Keratinocyte (primary cell): ENCODE measurements around the gene DCDC2C. TPM values are rescaled to one million over a fixed set of nuclear protein-coding genes. Genes with fewer than 3 reads are reported as not detected.
"Not testable (repeated sequence)": the region's sequence is repeated elsewhere in the genome, so short reads cannot be mapped to it uniquely, and the experiment has no call there.

Experiments used
- DNase-seq: peaks from one replicate; pipeline ENCODE4 v3.0.0-alpha.2; 2011; ENCODE audit warnings: low read depth, missing footprints, low spot score
- FAIRE-seq: peaks from 2 replicates; lab custom pipeline; 2011; peaks lifted over from hg19 to GRCh38; lab: Jason Lieb, UNC
- H2AFZ ChIP-seq: 2 replicates; pipeline ENCODE4 v1.6.0; 2012; ENCODE audit warnings: low read length, control low read depth, inconsistent platforms; ENCODE audit not compliant: control insufficient read depth
- H3K27ac ChIP-seq: 2 replicates; pipeline ENCODE4 v1.5.1; 2011; ENCODE audit warnings: low read length; ENCODE audit not compliant: control insufficient read depth, insufficient read depth
- H3K27me3 ChIP-seq: 3 replicates; pipeline ENCODE4 v1.6.0; 2011; ENCODE audit warnings: low read length; ENCODE audit not compliant: control insufficient read depth, insufficient read depth; ENCODE audit errors: extremely low read depth
- H3K36me3 ChIP-seq, 2 experiments: 2 replicates in 1 of 2; 3 replicates in 1 of 2; pipeline ENCODE4 v1.5.1; 2011; ENCODE audit warnings: low read length in 2 of 2, mild to moderate bottlenecking in 1 of 2; ENCODE audit not compliant: control insufficient read depth in 2 of 2, insufficient read depth in 2 of 2; ENCODE audit errors: extremely low read depth in 1 of 2
- H3K4me1 ChIP-seq: 3 replicates; pipeline ENCODE4 v1.5.1; 2011; ENCODE audit warnings: low read length; ENCODE audit not compliant: control insufficient read depth, insufficient read depth; ENCODE audit errors: extremely low read depth
- H3K4me2 ChIP-seq: 3 replicates; pipeline ENCODE4 v1.6.0; 2011; ENCODE audit warnings: low read depth, low read length; ENCODE audit not compliant: control insufficient read depth, insufficient read depth; ENCODE audit errors: extremely low read depth
- H3K4me3 ChIP-seq, 3 experiments: fragments of 200-600 bp in 1 of 3; sonication (generic) in 1 of 3; 2 replicates in 2 of 3; 3 replicates in 1 of 3; pipeline ENCODE4 v1.5.1; 2011 to 2016; ENCODE audit warnings: low read length in 3 of 3, mild to moderate bottlenecking in 3 of 3, control low read depth in 2 of 3, inconsistent platforms in 1 of 3, low read depth in 1 of 3, mixed read lengths in 1 of 3, mixed run types in 1 of 3, moderate library complexity in 1 of 3; ENCODE audit not compliant: control insufficient read depth in 2 of 3, insufficient read depth in 2 of 3; ENCODE audit errors: extremely low read depth in 1 of 3
- H3K79me2 ChIP-seq: 2 replicates; pipeline ENCODE4 v1.6.0; 2012; ENCODE audit warnings: low read length; ENCODE audit not compliant: control insufficient read depth, insufficient read depth
- H3K9ac ChIP-seq: 3 replicates; pipeline ENCODE4 v1.6.0; 2011; ENCODE audit warnings: low read length; ENCODE audit not compliant: control insufficient read depth, insufficient read depth; ENCODE audit errors: extremely low read depth
- H3K9me1 ChIP-seq: 3 replicates; pipeline ENCODE4 v1.6.0; 2011; ENCODE audit warnings: low read length; ENCODE audit not compliant: control insufficient read depth, insufficient read depth; ENCODE audit errors: extremely low read depth
- H3K9me3 ChIP-seq: 2 replicates; pipeline ENCODE4 v1.5.1; 2012; ENCODE audit warnings: low read depth, low read length; ENCODE audit not compliant: control insufficient read depth
- H4K20me1 ChIP-seq: 3 replicates; pipeline ENCODE4 v1.6.0; 2011; ENCODE audit warnings: low read length; ENCODE audit not compliant: control insufficient read depth, insufficient read depth; ENCODE audit errors: extremely low read depth
- CTCF ChIP-seq, 3 experiments: IDR thresholded peaks in 1 of 3; conservative IDR thresholded peaks in 1 of 3; optimal IDR thresholded peaks in 1 of 3; 2 replicates in 2 of 3; 3 replicates in 1 of 3; pipeline versions ENCODE3 to v1.5.1; 2011; ENCODE audit warnings: low read length in 3 of 3, mild to moderate bottlenecking in 3 of 3, moderate library complexity in 2 of 3, control low read depth in 1 of 3, inconsistent platforms in 1 of 3; ENCODE audit not compliant: insufficient read depth in 2 of 3; ENCODE audit errors: extremely low read depth in 1 of 3
- EZH2 ChIP-seq: IDR thresholded peaks from one replicate; pipeline ENCODE4 v1.6.1; 2012; ENCODE audit warnings: inconsistent platforms, mild to moderate bottlenecking, low read length, moderate library complexity
- dilution Hi-C: fragments of 300-500 bp; cut with MboI; formaldehyde crosslinking; loops from one replicate; pipeline ENCODE4 v1.7.0; 2020; ENCODE audit warnings: low sequenced_read_pairs; ENCODE audit not compliant: extremely low pct_ligation_motif_present
- polyA plus RNA-seq, 5 experiments: library from polyadenylated mRNA; depleted of rRNA in 3 of 5; stranded (reverse) in 3 of 5; stranded (forward) in 1 of 5; unstranded in 1 of 5; fragments of >200 nt; gene quantifications; 1 replicate in 1 of 5; 2 replicates in 3 of 5; 3 replicates in 1 of 5; pipeline versions ENCODE4 v1.2.1 to v1.2.3, GENCODE V29; 2011 to 2012; ENCODE audit warnings: missing spikeins in 2 of 5, low read depth in 1 of 5, low replicate concordance in 1 of 5

Gene DCDC2C
- polyA plus RNA-seq, 1 donor (not counting 4 experiments of a cell fraction or from before 2014, with no cell fraction given), result not detected

- peaks cover 1% of the 10 kb centered on the region for H3K9me3 ChIP-seq
- no peaks in the 10 kb centered on the region for H3K27me3 ChIP-seq
- no peaks in the 10 kb centered on the region for H3K79me2 ChIP-seq
- H3K4me2 ChIP-seq, result no peak overlapping the region
- H3K36me3 ChIP-seq, result no peaks in the 10 kb centered on the region
- DNase-seq (no peak), FAIRE-seq (no peak)
- H3K9ac ChIP-seq, result no peak overlapping the region
- no peaks in the 10 kb centered on the region for H3K9me1 ChIP-seq
- no peaks in the 10 kb centered on the region for H4K20me1 ChIP-seq
- H3K4me1 ChIP-seq, result no peaks in the 10 kb centered on the region
- no peak overlapping the region for H3K4me3 ChIP-seq
- H2AFZ ChIP-seq, result no peak overlapping the region
- dilution Hi-C loops, result no loop called here
- no peak overlapping the region for H3K27ac ChIP-seq
- TF ChIP-seq CTCF (optimal IDR thresholded peaks at IDR 0.05 in 1 of 3, IDR thresholded peaks at IDR 0.05 in 1 of 3, conservative IDR thresholded peaks at IDR 0.05 in 1 of 3; ENCODE audit: extremely low read depth in 1 of 3, insufficient read depth in 2 of 3, low read length in 3 of 3) (no peak), EZH2 (no peak)
Observed at GRCh38 chr2:3814706-3815245, 111.4 kb downstream of the DCDC2C start.

GRCh38 chr2:3817144-3817543, 113.8 kb downstream of the DCDC2C start:
- H4K20me1 ChIP-seq, H3K9me3 ChIP-seq, H3K27ac ChIP-seq, H2AFZ ChIP-seq, FAIRE-seq, H3K9me1 ChIP-seq, H3K79me2 ChIP-seq, H3K4me3 ChIP-seq, H3K4me1 ChIP-seq, dilution Hi-C loops, DNase-seq, H3K4me2 ChIP-seq, H3K9ac ChIP-seq, H3K36me3 ChIP-seq, H3K27me3 ChIP-seq: not testable (repeated sequence)

- H3K9me3 ChIP-seq, result no peaks in the 10 kb centered on the region
- no peaks in the 10 kb centered on the region for H4K20me1 ChIP-seq
- no peak for TF ChIP-seq CTCF (optimal IDR thresholded peaks at IDR 0.05 in 1 of 3, IDR thresholded peaks at IDR 0.05 in 1 of 3, conservative IDR thresholded peaks at IDR 0.05 in 1 of 3; ENCODE audit: extremely low read depth in 1 of 3, insufficient read depth in 2 of 3, low read length in 3 of 3)
- TF ChIP-seq EZH2, result no peak
- H3K79me2 ChIP-seq, result no peaks in the 10 kb centered on the region
- no peaks in the 10 kb centered on the region for H3K27me3 ChIP-seq
- H3K27ac ChIP-seq, result no peak overlapping the region
- H3K4me1 ChIP-seq, result peaks cover 3% of the 10 kb centered on the region
- H3K4me3 ChIP-seq, result no peak overlapping the region
- no peak overlapping the region for H3K4me2 ChIP-seq
- H2AFZ ChIP-seq, result no peak overlapping the region
- FAIRE-seq (no peak), DNase-seq (no peak)
- no peaks in the 10 kb centered on the region for H3K9me1 ChIP-seq
- dilution Hi-C loops, result no loop called here
- H3K36me3 ChIP-seq, result no peaks in the 10 kb centered on the region
- no peak overlapping the region for H3K9ac ChIP-seq
Observed at GRCh38 chr2:3823748-3824147, 120.4 kb downstream of the DCDC2C start.
